Ramos (cell line): ENCODE data around the gene CDK5RAP1.

Experiments
- in situ Hi-C: fragments of 300-500 bp; cut with MboI; formaldehyde crosslinking; loops from one replicate; pipeline ENCODE4 v1.14.3; 2022; ENCODE audit warnings: low sequenced_read_pairs; ENCODE audit not compliant: unreplicated experiment

CDK5RAP1 gene

GRCh38 chr20:33388268-33388667 lies 13.1 kb downstream of the CDK5RAP1 start:
- in situ Hi-C loops, result no loop called here

GRCh38 chr20:33387177-33387576 lies 14.1 kb downstream of the CDK5RAP1 start:
- in situ Hi-C loops, result no loop called here

GRCh38 chr20:33386673-33387072 lies 14.6 kb downstream of the CDK5RAP1 start:
- in situ Hi-C loops, result no loop called here

GRCh38 chr20:33377366-33377765 lies 24.0 kb downstream of the CDK5RAP1 start:
- in situ Hi-C loops, result no loop called here

- in situ Hi-C loops, result no loop called here
Measured at GRCh38 chr20:33373735-33374605, 27.3 kb downstream of the CDK5RAP1 start.

GRCh38 chr20:33372993-33373441 lies 28.3 kb downstream of the CDK5RAP1 start:
- in situ Hi-C loops, result no loop called here

- in situ Hi-C loops, result no loop called here
Measured at GRCh38 chr20:33370291-33370690, 31.0 kb downstream of the CDK5RAP1 start.

GRCh38 chr20:33362898-33363297 lies 38.4 kb downstream of the CDK5RAP1 start:
- in situ Hi-C loops, result no loop called here

GRCh38 chr20:33359399-33360261 lies 41.7 kb downstream of the CDK5RAP1 start:
- in situ Hi-C loops, result no loop called here

GRCh38 chr20:33353013-33353402 lies 48.3 kb downstream of the CDK5RAP1 start:
- in situ Hi-C loops, result no loop called here

GRCh38 chr20:33352258-33353012 lies 48.9 kb downstream of the CDK5RAP1 start:
- in situ Hi-C loops, result no loop called here

GRCh38 chr20:33351696-33352095 lies 49.6 kb downstream of the CDK5RAP1 start:
- in situ Hi-C loops, result no loop called here

GRCh38 chr20:33349493-33349892 lies 51.8 kb downstream of the CDK5RAP1 start:
- in situ Hi-C loops, result no loop called here

GRCh38 chr20:33348136-33348937 lies 53.0 kb downstream of the CDK5RAP1 start:
- in situ Hi-C loops, result no loop called here

- in situ Hi-C loops, result no loop called here
Measured at GRCh38 chr20:33345342-33345741, 56.0 kb downstream of the CDK5RAP1 start.

- in situ Hi-C loops, result no loop called here
Measured at GRCh38 chr20:33343521-33343920, 57.8 kb downstream of the CDK5RAP1 start.

GRCh38 chr20:33339515-33340058 lies 61.7 kb downstream of the CDK5RAP1 start:
- in situ Hi-C loops, result no loop called here

GRCh38 chr20:33338467-33339258 lies 62.7 kb downstream of the CDK5RAP1 start:
- in situ Hi-C loops, result no loop called here
